H1 (cell line): ENCODE data around the gene MRTFA. TPM values are rescaled to one million over a fixed set of nuclear protein-coding genes. Genes with fewer than 3 reads are reported as not detected.

Experiments
- CTCF ChIA-PET: fragments of 300-600 bp; sonication (Branson Sonifier 250); formaldehyde crosslinking; loops from one replicate; lab custom pipeline; 2021; ENCODE audit not compliant: partially characterized antibody; lab: Charles Lee
- POLR2A ChIA-PET: fragments of 300-600 bp; sonication (Branson Sonifier 250); formaldehyde crosslinking; loops from one replicate; lab custom pipeline; 2021; ENCODE audit warnings: inconsistent platforms; ENCODE audit not compliant: partially characterized antibody; lab: Charles Lee
- DNase-seq, 2 experiments: peaks; one replicate each; pipeline versions ENCODE4 v3.0.0 to v3.0.0-alpha.2; 2010 to 2022; ENCODE audit warnings: low spot score in 2 of 2, low read depth in 1 of 2, mixed read lengths in 1 of 2
- FAIRE-seq: peaks from 2 replicates; lab custom pipeline; 2011; peaks lifted over from hg19 to GRCh38; lab: Jason Lieb, UNC
- H2AFZ ChIP-seq: 2 replicates; pipeline ENCODE4 v1.8.1; 2012; ENCODE audit warnings: low read length, inconsistent platforms
- H2AK5ac ChIP-seq: 2 replicates; pipeline ENCODE4 v1.6.1; 2013; ENCODE audit warnings: low read depth, low read length
- H2BK120ac ChIP-seq: replicated peaks from 2 replicates; pipeline ENCODE3; 2013; ENCODE audit warnings: low read depth, low read length, inconsistent platforms
- H2BK12ac ChIP-seq: 2 replicates; pipeline ENCODE4 v1.6.1; 2013; ENCODE audit warnings: low read depth, low read length
- H2BK15ac ChIP-seq: 2 replicates; pipeline ENCODE4 v1.6.1; 2013; ENCODE audit warnings: low read length
- H2BK20ac ChIP-seq: 2 replicates; pipeline ENCODE4 v1.6.1; 2013; ENCODE audit warnings: low read length
- H2BK5ac ChIP-seq: 2 replicates; pipeline ENCODE4 v1.6.1; 2013; ENCODE audit warnings: low read depth, low read length
- H3K14ac ChIP-seq: 2 replicates; pipeline ENCODE4 v1.6.1; 2013; ENCODE audit warnings: inconsistent platforms; ENCODE audit not compliant: insufficient read length
- H3K18ac ChIP-seq: 2 replicates; pipeline ENCODE4 v1.6.1; 2013; ENCODE audit warnings: low read length; ENCODE audit errors: extremely low read depth
- H3K23ac ChIP-seq: 2 replicates; pipeline ENCODE4 v1.6.1; 2013; ENCODE audit warnings: inconsistent platforms; ENCODE audit not compliant: insufficient read length
- H3K23me2 ChIP-seq: 2 replicates; pipeline ENCODE4 v1.6.1; 2013; ENCODE audit warnings: low read depth, low read length
- H3K27ac ChIP-seq: 2 replicates; pipeline ENCODE4 v1.6.1; 2011; ENCODE audit warnings: low read depth, low read length, inconsistent platforms
- H3K27me3 ChIP-seq, 4 experiments: replicated peaks in 1 of 4; 1 replicate in 1 of 4; 2 replicates in 3 of 4; pipeline versions ENCODE4 v1.6.1 to v1.8.1; 2011 to 2013; ENCODE audit warnings: low read length in 3 of 4, mild to moderate bottlenecking in 3 of 4, inconsistent platforms in 2 of 4, mixed read lengths in 2 of 4, moderate library complexity in 1 of 4; ENCODE audit not compliant: control insufficient read depth in 3 of 4, insufficient read depth in 3 of 4; ENCODE audit errors: extremely low read depth in 1 of 4
- H3K36me3 ChIP-seq, 4 experiments: 2 replicates each; pipeline versions ENCODE4 v1.6.1 to v1.8.1; 2011 to 2013; ENCODE audit warnings: mild to moderate bottlenecking in 4 of 4, low read length in 3 of 4, moderate library complexity in 2 of 4, control low read depth in 1 of 4, inconsistent platforms in 1 of 4; ENCODE audit not compliant: insufficient read depth in 4 of 4, control insufficient read depth in 2 of 4
- H3K4ac ChIP-seq: replicated peaks from 2 replicates; pipeline ENCODE3; 2013; ENCODE audit warnings: low read length, low read depth, mixed read lengths, inconsistent platforms; ENCODE audit not compliant: insufficient read length
- H3K4me1 ChIP-seq, 4 experiments: replicated peaks in 1 of 4; 1 replicate in 1 of 4; 2 replicates in 3 of 4; pipeline versions ENCODE4 v1.6.1 to v1.8.1; 2011 to 2013; ENCODE audit warnings: low read length in 3 of 4, inconsistent platforms in 2 of 4, mixed read lengths in 1 of 4; ENCODE audit not compliant: insufficient read depth in 4 of 4, control insufficient read depth in 3 of 4
- H3K4me2 ChIP-seq, 2 experiments: 2 replicates each; pipeline versions ENCODE4 v1.6.1 to v1.8.1; 2011 to 2013; ENCODE audit warnings: low read depth in 2 of 2, low read length in 2 of 2, control low read depth in 1 of 2, inconsistent platforms in 1 of 2, mild to moderate bottlenecking in 1 of 2; ENCODE audit not compliant: insufficient read depth in 1 of 2
- H3K4me3 ChIP-seq, 4 experiments: fragments of 200-600, 300-600 bp in 1 of 4; sonication (generic), shearing (Covaris generic), sonication (Bioruptor Twin) in 1 of 4; 2 replicates each; pipeline versions ENCODE4 v1.5.1 to v1.8.1; 2011 to 2016; ENCODE audit warnings: low read length in 4 of 4, low read depth in 3 of 4, control low read depth in 2 of 4, inconsistent platforms in 2 of 4, mild to moderate bottlenecking in 2 of 4, mixed read lengths in 1 of 4, moderate library complexity in 1 of 4; ENCODE audit not compliant: insufficient read depth in 2 of 4; ENCODE audit errors: extremely low read depth in 1 of 4
- H3K56ac ChIP-seq: replicated peaks from 2 replicates; pipeline ENCODE3; 2013; ENCODE audit warnings: low read depth, mild to moderate bottlenecking, mixed read lengths, low read length, inconsistent platforms; ENCODE audit not compliant: insufficient read length
- H3K79me1 ChIP-seq: 2 replicates; pipeline ENCODE4 v1.6.1; 2013; ENCODE audit warnings: low read depth, low read length, control low read depth
- H3K79me2 ChIP-seq, 2 experiments: 2 replicates each; pipeline versions ENCODE4 v1.6.1 to v1.8.1; 2012 to 2013; ENCODE audit warnings: low read length in 2 of 2, mild to moderate bottlenecking in 2 of 2, inconsistent platforms in 1 of 2; ENCODE audit not compliant: insufficient read depth in 2 of 2, control insufficient read depth in 1 of 2
- H3K9ac ChIP-seq, 4 experiments: replicated peaks in 1 of 4; 1 replicate in 1 of 4; 2 replicates in 3 of 4; pipeline versions ENCODE4 v1.6.1 to v1.8.1; 2011 to 2013; ENCODE audit warnings: low read depth in 3 of 4, low read length in 3 of 4, control low read depth in 2 of 4, mild to moderate bottlenecking in 2 of 4, moderate library complexity in 2 of 4, inconsistent platforms in 1 of 4; ENCODE audit errors: extremely low read depth in 1 of 4
- H3K9me3 ChIP-seq, 2 experiments: 2 replicates each; pipeline versions ENCODE4 v1.6.1 to v1.8.1; 2012 to 2013; ENCODE audit warnings: mild to moderate bottlenecking in 2 of 2, moderate library complexity in 2 of 2, control low read depth in 1 of 2, inconsistent platforms in 1 of 2, low read depth in 1 of 2, low read length in 1 of 2, mixed read lengths in 1 of 2; ENCODE audit not compliant: insufficient read depth in 2 of 2
- H4K20me1 ChIP-seq, 2 experiments: replicated peaks in 1 of 2; 2 replicates each; pipeline versions ENCODE3 to v1.8.1; 2011 to 2013; ENCODE audit warnings: inconsistent platforms in 2 of 2, low read length in 2 of 2, mild to moderate bottlenecking in 1 of 2; ENCODE audit not compliant: insufficient read depth in 2 of 2, control insufficient read depth in 1 of 2
- H4K5ac ChIP-seq: 2 replicates; pipeline ENCODE4 v1.6.1; 2013; ENCODE audit warnings: low read length, low read depth, mixed read lengths, inconsistent platforms; ENCODE audit not compliant: insufficient read length
- H4K8ac ChIP-seq: 2 replicates; pipeline ENCODE4 v1.8.0; 2013; ENCODE audit warnings: mild to moderate bottlenecking, moderate library complexity, low read length, inconsistent platforms; ENCODE audit not compliant: insufficient read depth; ENCODE audit errors: extremely low read depth
- H4K91ac ChIP-seq: replicated peaks from 2 replicates; pipeline ENCODE3; 2013; ENCODE audit warnings: low read length, mixed read lengths, inconsistent platforms; ENCODE audit not compliant: insufficient read length
- ATF2 ChIP-seq: IDR thresholded peaks from 2 replicates; pipeline ENCODE4 v1.6.1; 2012; ENCODE audit warnings: low read length, inconsistent platforms
- KDM1A ChIP-seq: fragments of 200-600, 300-600 bp; sonication (generic); IDR thresholded peaks from 2 replicates; pipeline ENCODE4 v1.7.1; 2016; ENCODE audit warnings: mild to moderate bottlenecking, low read length, borderline replicate concordance
- RAD21 ChIP-seq, 2 experiments: IDR thresholded peaks in 1 of 2; conservative IDR thresholded peaks in 1 of 2; 2 replicates each; pipeline ENCODE4 v1.6.1; 2011; ENCODE audit warnings: low read depth in 2 of 2, low read length in 2 of 2, improper control_type of control experiment in 1 of 2, inconsistent platforms in 1 of 2, mild to moderate bottlenecking in 1 of 2, moderate library complexity in 1 of 2
- whole genome bisulfite sequencing, 2 experiments: shearing (Covaris generic) in 1 of 2; methylation state at CpG; one replicate each; pipeline versions ENCODE4 v1.1.6 to v1.1.7; 2013 to 2015; ENCODE audit warnings: low lambda C conversion rate in 2 of 2, mixed read lengths in 2 of 2, inconsistent platforms in 1 of 2, low coverage in 1 of 2, missing lambda C conversion rate in 1 of 2; ENCODE audit not compliant: insufficient replicate concordance in 2 of 2, insufficient coverage in 1 of 2, insufficient read length in 1 of 2; ENCODE audit errors: extremely low coverage in 1 of 2, missing lambda C conversion rate in 1 of 2; 5-methylcytosine and 5-hydroxymethylcytosine counted together
- polyA plus RNA-seq, 7 experiments: library from polyadenylated mRNA; depleted of rRNA in 3 of 7; stranded (reverse) in 5 of 7; unstranded in 2 of 7; fragments of >200 nt in 5 of 7; fragments of 200-250 nt in 2 of 7; gene quantifications; 1 replicate in 5 of 7; 2 replicates in 1 of 7; 4 replicates in 1 of 7; pipeline versions ENCODE4 v1.2.1 to v1.2.3, GENCODE V29; 2011 to 2013; ENCODE audit warnings: missing spikeins in 2 of 7, mixed read lengths in 2 of 7
- total RNA-seq: library from RNA; stranded (reverse); fragmentation: NEBNext Ultra II Directional; extraction: Animal tissue kit (Norgen Biotek cat#: 25700); gene quantifications from 2 replicates; pipeline ENCODE4 v1.2.1, GENCODE V29; 2021

MRTFA gene
- total and polyA plus RNA-seq, 2 of the 8 experiments (the other 6 are each of a cell fraction or from before 2014, with no cell fraction given), result 5.4 to 37.9 TPM

GRCh38 chr22:40361100-40361499, 275.4 kb downstream of the MRTFA start:
- Histone ChIP-seq H3K18ac (no peak overlapping the region), H3K27me3 (no peaks in the 10 kb centered on the region), H3K4ac (no peak overlapping the region), H3K23me2 (no peaks in the 10 kb centered on the region), H4K5ac (no peak overlapping the region), H2AFZ (no peak overlapping the region), H3K4me2 (no peak overlapping the region), H4K91ac (no peak overlapping the region), H4K20me1 (peaks cover 3 to 8% of the 10 kb centered on the region in 2 experiments), H3K23ac (no peak overlapping the region), H2BK5ac (no peak overlapping the region), H3K4me3 (no peak overlapping the region), H2BK20ac (no peak overlapping the region), H3K9ac (no peak overlapping the region; a peak in 1 of 7 replicates), H3K14ac (no peak overlapping the region), H2BK120ac (no peak overlapping the region), H3K56ac (no peak overlapping the region), H3K79me2 (no peaks in the 10 kb centered on the region), H2BK12ac (no peak overlapping the region), H3K9me3 (no peaks in the 10 kb centered on the region; a peak in 1 of 4 replicates), H3K4me1 (no peaks in the 10 kb centered on the region), H2AK5ac (no peak overlapping the region), H4K8ac (no peak overlapping the region), H3K79me1 (0 out of 2 replicates have a peak, but pooled peaks cover 2% of the 10 kb centered on the region), H3K36me3 (peaks cover 63 to 96% (median 81%) of the 10 kb centered on the region in 4 experiments), H3K27ac (no peak overlapping the region), H2BK15ac (no peak overlapping the region)
- ChIA-PET CTCF (interaction anchor here (0.9 to 1.2 kb wide), 2 partner anchors 14 to 76 kb away, joined by 3 read pairs; no protein-coding TSS in a partner anchor), POLR2A (interaction anchor here (0.9 to 2.5 kb wide), 5 partner anchors 8 to 14 kb away, joined by 4 to 8 read pairs (median 4); partner anchors contain the start of gene SGSM3)
- FAIRE-seq (no peak), DNase-seq (no peak)
- WGBS, 2 experiments, result 95% methylated on average over 5 of the region's 5 CpGs; no CpG with 5 or more reads in 1 of the 2 experiments
- TF ChIP-seq RAD21 (IDR thresholded peaks at IDR 0.05 in 1 of 2, conservative IDR thresholded peaks at IDR 0.05 in 1 of 2; ENCODE audit: low read depth in 2 of 2, low read length in 2 of 2) (no peak), ATF2 (no peak), KDM1A (no peak)
